Neural progenitor cell (in vitro differentiated cells): ENCODE data around the gene ABCA8. TPM values are rescaled to one million over a fixed set of nuclear protein-coding genes. Genes with fewer than 3 reads are reported as not detected.

Experiments used
- DNase-seq: peaks from one replicate; pipeline ENCODE4 v3.0.0-alpha.2; 2016; ENCODE audit warnings: low spot score
- H2AFZ ChIP-seq: fragments of 200-600 bp; sonication (generic); replicated peaks from 2 replicates; pipeline ENCODE4 v1.6.1; 2016; ENCODE audit warnings: antibody characterized with exemption
- H3F3A ChIP-seq: fragments of 200-600 bp; sonication (generic); 2 replicates; pipeline ENCODE4 v1.6.1; 2016; ENCODE audit warnings: antibody characterized with exemption, low read depth
- H3K27ac ChIP-seq: fragments of 200-600 bp; sonication (generic); 2 replicates; pipeline ENCODE4 v1.5.1; 2016; ENCODE audit warnings: mild to moderate bottlenecking
- H3K27me3 ChIP-seq: fragments of 200-600 bp; sonication (generic); 2 replicates; pipeline ENCODE4 v1.6.1; 2016; ENCODE audit warnings: mild to moderate bottlenecking, moderate library complexity
- H3K36me3 ChIP-seq: fragments of 200-600 bp; sonication (generic); 2 replicates; pipeline ENCODE4 v1.5.1; 2016
- H3K4me1 ChIP-seq: fragments of 200-600 bp; sonication (generic); 2 replicates; pipeline ENCODE4 v1.6.1; 2016; ENCODE audit warnings: mixed run types
- H3K4me2 ChIP-seq: fragments of 200-600 bp; sonication (generic); 2 replicates; pipeline ENCODE4 v1.6.1; 2016
- H3K4me3 ChIP-seq: fragments of 200-600 bp; sonication (generic); 2 replicates; pipeline ENCODE4 v1.5.1; 2016
- H3K79me2 ChIP-seq: fragments of 200-600 bp; sonication (generic); 2 replicates; pipeline ENCODE4 v1.6.1; 2016; ENCODE audit warnings: low read depth
- H3K9ac ChIP-seq: fragments of 200-600 bp; sonication (generic); 2 replicates; pipeline ENCODE4 v1.6.1; 2016
- H3K9me3 ChIP-seq: fragments of 200-600 bp; sonication (generic); 2 replicates; pipeline ENCODE4 v1.5.1; 2016; ENCODE audit warnings: low read depth
- H4K20me1 ChIP-seq: fragments of 200-600 bp; sonication (generic); 2 replicates; pipeline ENCODE4 v1.6.1; 2016; ENCODE audit warnings: low read depth
- H3K27ac Mint-ChIP-seq: 3 replicates; pipeline ENCODE4 v1.8.0; 2021; ENCODE audit warnings: mixed read lengths
- H3K27me3 Mint-ChIP-seq: 2 replicates; pipeline ENCODE4 v1.8.0; 2022; ENCODE audit warnings: low read depth, mild to moderate bottlenecking, inconsistent platforms, moderate library complexity, mixed read lengths; ENCODE audit not compliant: insufficient read depth
- H3K36me3 Mint-ChIP-seq: 3 replicates; pipeline ENCODE4 v1.8.0; 2021; ENCODE audit warnings: mixed read lengths
- H3K4me1 Mint-ChIP-seq: 3 replicates; pipeline ENCODE4 v1.8.0; 2021; ENCODE audit warnings: mixed read lengths
- H3K4me3 Mint-ChIP-seq: 3 replicates; pipeline ENCODE4 v1.8.0; 2021; ENCODE audit warnings: mild to moderate bottlenecking, moderate library complexity, mixed read lengths
- H3K9me3 Mint-ChIP-seq: 3 replicates; pipeline ENCODE4 v1.8.0; 2020; ENCODE audit warnings: mixed read lengths
- CTCF ChIP-seq: fragments of 200-600 bp; sonication (generic); IDR thresholded peaks from 2 replicates; pipeline ENCODE4 v1.5.1; 2017; ENCODE audit warnings: antibody characterized with exemption, mild to moderate bottlenecking
- EZH2 ChIP-seq: fragments of 200-600 bp; sonication (generic); IDR thresholded peaks from 2 replicates; pipeline ENCODE4 v1.6.1; 2017; ENCODE audit warnings: antibody characterized with exemption, mild to moderate bottlenecking, moderate library complexity
- EZH2phosphoT487 ChIP-seq: fragments of 200-600 bp; sonication (generic); IDR thresholded peaks from 2 replicates; pipeline ENCODE4 v1.6.1; 2017; ENCODE audit warnings: antibody characterized with exemption
- total RNA-seq: library from RNA; depleted of rRNA; stranded (reverse); fragments of >200 nt; gene quantifications from 2 replicates; pipeline ENCODE4 v1.2.3, GENCODE V29; 2015; ENCODE audit warnings: low replicate concordance

Gene ABCA8
- total RNA-seq, 1 donor from 2014 or later: not detected

- no peak overlapping the region for H3K4me3 ChIP-seq
- no peak overlapping the region for H3K27ac ChIP-seq
- no peaks in the 10 kb centered on the region for H3F3A ChIP-seq
- H3K9me3 ChIP-seq: no peaks in the 10 kb centered on the region
- H4K20me1 ChIP-seq: no peaks in the 10 kb centered on the region
- DNase-seq: no peak
- peaks cover 13% of the 10 kb centered on the region for H3K9me3 Mint-ChIP-seq
- no peaks in the 10 kb centered on the region for H3K4me1 ChIP-seq
- no peaks in the 10 kb centered on the region for H3K36me3 Mint-ChIP-seq
- peaks cover 6% of the 10 kb centered on the region for H3K4me1 Mint-ChIP-seq
- H3K27ac Mint-ChIP-seq: no peak overlapping the region
- H3K36me3 ChIP-seq: no peaks in the 10 kb centered on the region
- H3K9ac ChIP-seq: no peak overlapping the region
- TF ChIP-seq EZH2 (no peak), EZH2phosphoT487 (no peak), CTCF (no peak)
- H3K4me2 ChIP-seq: no peak overlapping the region
- no peaks in the 10 kb centered on the region for H3K27me3 Mint-ChIP-seq
- no peaks in the 10 kb centered on the region for H3K79me2 ChIP-seq
- no peaks in the 10 kb centered on the region for H3K27me3 ChIP-seq
- H2AFZ ChIP-seq: no peak overlapping the region
- no peak overlapping the region for H3K4me3 Mint-ChIP-seq
Observed at GRCh38 chr17:68849673-68850610, 105.2 kb downstream of the ABCA8 start.

- TF ChIP-seq EZH2phosphoT487 (no peak), CTCF (no peak), EZH2 (no peak)
- H3K9me3 ChIP-seq: no peaks in the 10 kb centered on the region
- no peaks in the 10 kb centered on the region for H3K36me3 ChIP-seq
- no peak overlapping the region for H2AFZ ChIP-seq
- no peak overlapping the region for H3K4me2 ChIP-seq
- no peaks in the 10 kb centered on the region for H3K27me3 ChIP-seq
- H3K4me3 ChIP-seq: no peak overlapping the region
- no peaks in the 10 kb centered on the region for H3K4me1 ChIP-seq
- no peak overlapping the region for H3K27ac Mint-ChIP-seq
- H3K36me3 Mint-ChIP-seq: no peaks in the 10 kb centered on the region
- H4K20me1 ChIP-seq: no peaks in the 10 kb centered on the region
- no peak overlapping the region for H3K9ac ChIP-seq
- no peak for DNase-seq
- no peak overlapping the region for H3K4me3 Mint-ChIP-seq
- H3K79me2 ChIP-seq: no peaks in the 10 kb centered on the region
- H3K4me1 Mint-ChIP-seq: peaks cover 6% of the 10 kb centered on the region
- H3F3A ChIP-seq: no peaks in the 10 kb centered on the region
- no peak overlapping the region for H3K27ac ChIP-seq
- H3K27me3 Mint-ChIP-seq: no peaks in the 10 kb centered on the region
- H3K9me3 Mint-ChIP-seq: peaks cover 19% of the 10 kb centered on the region
Observed at GRCh38 chr17:68847711-68848110, 107.5 kb downstream of the ABCA8 start.

- Histone ChIP-seq H3K27me3 (no peaks in the 10 kb centered on the region), H3K9ac (no peak overlapping the region), H3K27ac (no peak overlapping the region), H4K20me1 (no peaks in the 10 kb centered on the region), H3K36me3 (no peaks in the 10 kb centered on the region), H3K9me3 (no peaks in the 10 kb centered on the region), H3K4me3 (no peak overlapping the region), H3K79me2 (no peaks in the 10 kb centered on the region), H3K4me1 (no peaks in the 10 kb centered on the region), H3K4me2 (no peak overlapping the region), H3F3A (no peaks in the 10 kb centered on the region), H2AFZ (no peak overlapping the region)
- H3K4me3 Mint-ChIP-seq: no peak overlapping the region
- H3K9me3 Mint-ChIP-seq: peaks cover 24% of the 10 kb centered on the region
- TF ChIP-seq EZH2: no peak
- TF ChIP-seq EZH2phosphoT487: no peak
- no peak overlapping the region for H3K27ac Mint-ChIP-seq
- H3K27me3 Mint-ChIP-seq: no peaks in the 10 kb centered on the region
- H3K4me1 Mint-ChIP-seq: no peaks in the 10 kb centered on the region
- no peak for DNase-seq
- no peaks in the 10 kb centered on the region for H3K36me3 Mint-ChIP-seq
Observed at GRCh38 chr17:68843522-68843921, 111.7 kb downstream of the ABCA8 start.

GRCh38 chr17:68840073-68840472 lies 115.1 kb downstream of the ABCA8 start:
- TF ChIP-seq EZH2phosphoT487 (no peak), CTCF (no peak), EZH2 (no peak)
- H2AFZ ChIP-seq: no peak overlapping the region
- no peak overlapping the region for H3K9ac ChIP-seq
- H3K27me3 ChIP-seq: no peaks in the 10 kb centered on the region
- no peak overlapping the region for H3K27ac Mint-ChIP-seq
- no peaks in the 10 kb centered on the region for H3K36me3 ChIP-seq
- H3K4me3 ChIP-seq: no peak overlapping the region
- H3K4me3 Mint-ChIP-seq: no peak overlapping the region
- H3K27me3 Mint-ChIP-seq: no peaks in the 10 kb centered on the region
- DNase-seq: no peak
- H3F3A ChIP-seq: no peaks in the 10 kb centered on the region
- H3K27ac ChIP-seq: no peak overlapping the region
- no peak overlapping the region for H3K4me2 ChIP-seq
- H3K36me3 Mint-ChIP-seq: no peaks in the 10 kb centered on the region
- no peaks in the 10 kb centered on the region for H3K4me1 Mint-ChIP-seq
- H3K9me3 ChIP-seq: no peaks in the 10 kb centered on the region
- H3K9me3 Mint-ChIP-seq: peaks cover 13% of the 10 kb centered on the region
- H4K20me1 ChIP-seq: no peaks in the 10 kb centered on the region
- no peaks in the 10 kb centered on the region for H3K79me2 ChIP-seq
- no peaks in the 10 kb centered on the region for H3K4me1 ChIP-seq
